Adrenal gland (tissue), 12 donors: ENCODE measurements around the gene PCDH9. TPM values are rescaled to one million over a fixed set of nuclear protein-coding genes. Genes with fewer than 3 reads are reported as not detected.

ENCODE experiments used
- DNase-seq, 7 donors: peaks; one replicate each; pipeline ENCODE4 v3.0.0-alpha.2; 2019 to 2020
- H3K27ac ChIP-seq, 5 donors: fragments of 200-600 bp; sonication (generic) in 4 of 5; 1 replicate in 3 of 5; 2 replicates in 2 of 5; pipeline versions ENCODE4 v1.5.1 to v1.8.0; 2016 to 2020; ENCODE audit warnings: mild to moderate bottlenecking in 1 of 5
- H3K27me3 ChIP-seq: fragments of 200-600 bp; 2 replicates; pipeline ENCODE4 v1.8.0; 2021
- H3K36me3 ChIP-seq, 2 donors: fragments of 200-600 bp; replicated peaks in 1 of 2; 1 replicate in 1 of 2; 2 replicates in 1 of 2; pipeline versions ENCODE4 v1.5.1 to v1.8.0; 2018 to 2022
- H3K4me1 ChIP-seq, 2 donors: fragments of 200-600 bp; replicated peaks in 1 of 2; 1 replicate in 1 of 2; 2 replicates in 1 of 2; pipeline versions ENCODE4 v1.5.1 to v1.8.0; 2018 to 2021
- H3K4me3 ChIP-seq, 4 donors: fragments of 200-600 bp; sonication (generic) in 3 of 4; one replicate each; pipeline ENCODE4 v1.5.1; 2016 to 2018
- H3K9me3 ChIP-seq, 3 donors: fragments of 200-600 bp; sonication (generic) in 1 of 3; replicated peaks in 1 of 3; 1 replicate in 2 of 3; 2 replicates in 1 of 3; pipeline versions ENCODE4 v1.5.1 to v1.8.0; 2016 to 2021
- POLR2A ChIP-seq, 2 donors: fragments of 450-650 bp; IDR thresholded peaks; one replicate each; pipeline ENCODE4 v1.6.1; 2017; ENCODE audit warnings: antibody characterized with exemption in 2 of 2, mild to moderate bottlenecking in 2 of 2, moderate library complexity in 1 of 2
- WGBS, 4 donors: extraction: QIAGEN DNeasy Blood & Tissue Kit in 2 of 4; methylation state at CpG; one replicate each; pipeline versions ENCODE4 v1.1.5 to v1.1.7; 2013 to 2017; 5-methylcytosine and 5-hydroxymethylcytosine counted together
- intact Hi-C, 2 donors: fragments of 100-400 bp; cut with DNase I; formaldehyde crosslinking; loops; one replicate each; pipeline versions ENCODE4 v1.14.1 to v1.15.0; 2022 to 2023
- polyA plus RNA-seq, 3 donors: library from polyadenylated mRNA; stranded (reverse); fragments of 200-250 nt in 2 of 3; fragments of 350-450 nt in 1 of 3; fragmentation: Illumina TruSeq in 1 of 3; extraction: RNeasy Lipid Tissue Mini Kit (QIAGEN cat#74804) in 1 of 3; gene quantifications; one replicate each; pipeline ENCODE4 v1.2.3, GENCODE V29; 2013 to 2014
- total RNA-seq, 9 donors: library from RNA; depleted of rRNA in 4 of 9; stranded (reverse); fragments of >200 nt in 4 of 9; fragments of 120-200 nt in 1 of 9; fragmentation: NEBNext Ultra II Directional in 1 of 9; extraction: Animal tissue kit (Norgen Biotek cat#: 25700) in 1 of 9; gene quantifications; one replicate each; pipeline versions ENCODE4 v1.1.0 to v1.2.4, GENCODE V29; 2013 to 2023
- TF ChIP-seq, protein P1 (sequence below), 6 experiments: fragments of 450-650 bp in 4 of 6; fragments of 200-600 bp in 2 of 6; sonication (generic) in 1 of 6; IDR thresholded peaks; 1 replicate in 5 of 6; 2 replicates in 1 of 6; pipeline versions ENCODE4 v1.5.1 to v1.8.0; 2016 to 2021; ENCODE audit warnings: antibody characterized with exemption in 6 of 6, mild to moderate bottlenecking in 2 of 6, moderate library complexity in 1 of 6
- donor health status: healthy with polysubstance abuse.
- donor health status: Bipolar disorder and iron deficiency.
- donor health status: DM: yes; HTN: yes; CAD: no.
- donor health status: DM: no; HTN: no; CAD: no.
- donor health status: DM: no; HTN: no; CAD: no.
- donor health status: DM: yes; HTN: yes; CAD: no.

PCDH9 gene
- total and polyA plus RNA-seq, 12 donors, result 0.71 to 10.9 (median 3.6) TPM

DNA sequence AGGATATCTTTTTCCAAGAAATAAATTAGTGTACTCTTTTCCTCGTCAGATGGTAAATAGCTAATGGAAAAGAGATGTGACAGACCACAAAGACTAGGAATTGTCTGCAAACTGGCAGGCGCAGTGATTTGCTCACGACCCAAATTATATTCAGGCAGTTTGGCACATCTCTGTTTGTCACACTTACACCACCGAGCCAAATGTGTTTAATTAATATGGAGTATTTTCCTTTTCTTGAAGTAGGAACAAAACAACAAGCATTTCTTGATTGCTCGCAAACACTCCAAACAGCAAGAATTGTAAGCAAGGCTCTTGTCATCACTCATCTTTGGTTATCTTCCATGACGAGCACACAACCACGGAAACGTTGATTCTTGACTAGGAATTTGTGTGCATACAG is 884.2 kb downstream of the PCDH9 start:
- WGBS, 4 donors, result 67 to 81% (median 77%) methylated on average over 8 of the region's 8 CpGs
- Histone ChIP-seq H3K36me3 (no peaks in the 10 kb centered on the region), H3K4me3 (no peak overlapping the region), H3K27me3 (no peaks in the 10 kb centered on the region), H3K27ac (no peak overlapping the region), H3K4me1 (peaks cover 0 to 13% of the 10 kb centered on the region in 2 donors), H3K9me3 (no peaks in the 10 kb centered on the region)
- intact Hi-C loops, result no loop called here
- DNase-seq, result no peak
- TF ChIP-seq, protein P1, sequence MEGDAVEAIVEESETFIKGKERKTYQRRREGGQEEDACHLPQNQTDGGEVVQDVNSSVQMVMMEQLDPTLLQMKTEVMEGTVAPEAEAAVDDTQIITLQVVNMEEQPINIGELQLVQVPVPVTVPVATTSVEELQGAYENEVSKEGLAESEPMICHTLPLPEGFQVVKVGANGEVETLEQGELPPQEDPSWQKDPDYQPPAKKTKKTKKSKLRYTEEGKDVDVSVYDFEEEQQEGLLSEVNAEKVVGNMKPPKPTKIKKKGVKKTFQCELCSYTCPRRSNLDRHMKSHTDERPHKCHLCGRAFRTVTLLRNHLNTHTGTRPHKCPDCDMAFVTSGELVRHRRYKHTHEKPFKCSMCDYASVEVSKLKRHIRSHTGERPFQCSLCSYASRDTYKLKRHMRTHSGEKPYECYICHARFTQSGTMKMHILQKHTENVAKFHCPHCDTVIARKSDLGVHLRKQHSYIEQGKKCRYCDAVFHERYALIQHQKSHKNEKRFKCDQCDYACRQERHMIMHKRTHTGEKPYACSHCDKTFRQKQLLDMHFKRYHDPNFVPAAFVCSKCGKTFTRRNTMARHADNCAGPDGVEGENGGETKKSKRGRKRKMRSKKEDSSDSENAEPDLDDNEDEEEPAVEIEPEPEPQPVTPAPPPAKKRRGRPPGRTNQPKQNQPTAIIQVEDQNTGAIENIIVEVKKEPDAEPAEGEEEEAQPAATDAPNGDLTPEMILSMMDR (IDR thresholded peaks at IDR 0.05), result no peak

DNA sequence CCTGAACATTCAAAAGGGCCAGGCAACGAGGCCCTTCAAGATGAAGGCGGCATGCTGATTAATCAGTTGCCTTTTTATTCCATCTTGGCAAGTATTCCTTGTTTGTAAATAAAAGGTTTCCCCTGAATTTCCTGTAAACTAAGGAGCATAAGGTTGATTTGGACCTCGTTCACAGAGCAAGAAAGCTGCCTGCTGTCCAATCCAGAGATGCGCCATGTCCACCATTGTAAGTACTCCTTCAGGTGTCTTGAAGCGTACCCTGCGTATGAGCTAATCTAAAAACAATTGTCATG is 884.7 kb downstream of the PCDH9 start:
- WGBS, 4 donors, result 70 to 84% (median 80%) methylated on average over 6 of the region's 6 CpGs
- DNase-seq, result no peak
- Histone ChIP-seq H3K27me3 (no peaks in the 10 kb centered on the region), H3K9me3 (no peaks in the 10 kb centered on the region), H3K27ac (no peak overlapping the region), H3K36me3 (no peaks in the 10 kb centered on the region), H3K4me1 (peaks cover 0 to 13% of the 10 kb centered on the region in 2 donors), H3K4me3 (no peak overlapping the region)
- no peak for TF ChIP-seq POLR2A (IDR thresholded peaks at IDR 0.05)
- TF ChIP-seq, protein P1 (IDR thresholded peaks at IDR 0.05), result no peak
- intact Hi-C loops, result no loop called here

- intact Hi-C loops, result no loop called here
- Histone ChIP-seq H3K36me3 (no peaks in the 10 kb centered on the region), H3K27me3 (no peaks in the 10 kb centered on the region), H3K4me3 (no peak overlapping the region), H3K4me1 (peaks cover 0 to 13% of the 10 kb centered on the region in 2 donors), H3K27ac (no peak overlapping the region), H3K9me3 (no peaks in the 10 kb centered on the region)
- TF ChIP-seq, protein P1 (IDR thresholded peaks at IDR 0.05), result no peak
- TF ChIP-seq POLR2A (IDR thresholded peaks at IDR 0.05), result no peak
- WGBS, 4 donors, result 59 to 64% (median 62%) methylated on average over 4 of the region's 4 CpGs
- no peak for DNase-seq
Observed at GRCh38 chr13:66344805-66345517, 885.2 kb downstream of the PCDH9 start.

- no peaks in the 10 kb centered on the region for H3K36me3 ChIP-seq
- H3K4me3 ChIP-seq, result no peak overlapping the region
- H3K27me3 ChIP-seq, result no peaks in the 10 kb centered on the region
- peaks cover 0 to 13% of the 10 kb centered on the region in 2 donors for H3K4me1 ChIP-seq
- no peak overlapping the region for H3K27ac ChIP-seq
- WGBS, 4 donors, result 86 to 92% (median 90%) methylated on average over 9 of the region's 9 CpGs
- TF ChIP-seq POLR2A (IDR thresholded peaks at IDR 0.05), result no peak
- TF ChIP-seq, protein P1 (IDR thresholded peaks at IDR 0.05), result no peak
- no peaks in the 10 kb centered on the region for H3K9me3 ChIP-seq
- intact Hi-C loops, result no loop called here
- DNase-seq, result no peak
Observed at GRCh38 chr13:66343224-66343828, 886.8 kb downstream of the PCDH9 start.
